ENCODE results near the gene CDH13. TPM values are rescaled to one million over a fixed set of nuclear protein-coding genes. Genes with fewer than 3 reads are reported as not detected.

The CDH13 gene
- total RNA-seq, 4 donors from 2014 or later: 5.8 to 36.7 (median 20.4) TPM

DNA sequence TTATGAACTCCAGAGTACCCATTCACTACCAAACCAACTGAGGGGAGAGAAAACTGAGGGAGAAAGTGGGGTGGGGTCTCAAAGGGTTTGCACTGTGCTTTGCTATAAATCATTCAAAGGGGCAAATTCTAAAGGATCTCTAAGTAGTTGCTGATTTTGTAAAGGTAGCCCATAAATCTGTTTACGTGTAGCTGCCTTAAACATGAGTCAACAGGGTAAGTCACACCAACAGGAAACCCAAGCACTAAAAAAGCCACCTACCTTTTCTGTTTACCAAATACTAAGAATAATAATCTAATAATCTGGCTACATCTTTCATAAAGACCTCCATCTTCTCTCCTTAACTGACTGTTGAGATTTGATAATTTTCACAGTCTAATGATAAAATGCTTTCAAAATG, 1172.6 kb downstream of the CDH13 start:
- no peaks in the 10 kb centered on the region for H3K36me3 ChIP-seq
- no peak overlapping the region for H3K27ac ChIP-seq
- H3K9me3 ChIP-seq: no peaks in the 10 kb centered on the region
- TF ChIP-seq, protein P1, sequence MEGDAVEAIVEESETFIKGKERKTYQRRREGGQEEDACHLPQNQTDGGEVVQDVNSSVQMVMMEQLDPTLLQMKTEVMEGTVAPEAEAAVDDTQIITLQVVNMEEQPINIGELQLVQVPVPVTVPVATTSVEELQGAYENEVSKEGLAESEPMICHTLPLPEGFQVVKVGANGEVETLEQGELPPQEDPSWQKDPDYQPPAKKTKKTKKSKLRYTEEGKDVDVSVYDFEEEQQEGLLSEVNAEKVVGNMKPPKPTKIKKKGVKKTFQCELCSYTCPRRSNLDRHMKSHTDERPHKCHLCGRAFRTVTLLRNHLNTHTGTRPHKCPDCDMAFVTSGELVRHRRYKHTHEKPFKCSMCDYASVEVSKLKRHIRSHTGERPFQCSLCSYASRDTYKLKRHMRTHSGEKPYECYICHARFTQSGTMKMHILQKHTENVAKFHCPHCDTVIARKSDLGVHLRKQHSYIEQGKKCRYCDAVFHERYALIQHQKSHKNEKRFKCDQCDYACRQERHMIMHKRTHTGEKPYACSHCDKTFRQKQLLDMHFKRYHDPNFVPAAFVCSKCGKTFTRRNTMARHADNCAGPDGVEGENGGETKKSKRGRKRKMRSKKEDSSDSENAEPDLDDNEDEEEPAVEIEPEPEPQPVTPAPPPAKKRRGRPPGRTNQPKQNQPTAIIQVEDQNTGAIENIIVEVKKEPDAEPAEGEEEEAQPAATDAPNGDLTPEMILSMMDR (IDR thresholded peaks at IDR 0.05 in 4 of 5, conservative IDR thresholded peaks at IDR 0.05 in 1 of 5): no peak
- TF ChIP-seq POLR2A (IDR thresholded peaks at IDR 0.05): no peak
- intact Hi-C loops (cut with DNase I; ENCODE audit: low total_unique reads): no loop called here
- no peak for DNase-seq
- no peak for ATAC-seq
- no peak overlapping the region for H3K4me3 ChIP-seq
- H3K4me1 ChIP-seq: peaks cover 0 to 5% of the 10 kb centered on the region in 2 donors
- in situ Hi-C loops (cut with MboI; ENCODE audit: low sequenced_read_pairs in 4 of 4): no loop called here
- H3K27me3 ChIP-seq: no peaks in the 10 kb centered on the region

DNA sequence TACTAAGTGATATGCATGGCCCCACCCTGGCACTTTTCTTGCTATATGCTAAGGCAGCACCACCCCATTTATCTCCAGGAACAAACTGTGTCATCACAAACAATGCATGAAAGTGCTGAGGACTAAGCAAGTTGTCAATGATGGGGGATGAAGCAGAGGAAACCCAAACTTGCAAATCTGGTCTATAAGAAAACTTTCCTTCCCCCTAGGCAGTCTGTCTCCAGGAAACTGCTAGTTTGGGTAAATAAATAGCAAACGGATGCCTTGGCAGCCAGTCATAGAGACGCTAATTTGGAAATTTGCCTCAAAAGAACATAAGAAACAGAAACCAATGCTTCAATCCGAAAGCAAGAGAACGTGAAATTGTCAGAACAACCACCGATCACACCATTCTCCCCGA, 1175.4 kb downstream of the CDH13 start:
- ATAC-seq: no peak
- no peak overlapping the region for H3K27ac ChIP-seq
- peaks cover 0 to 5% of the 10 kb centered on the region in 2 donors for H3K4me1 ChIP-seq
- H3K36me3 ChIP-seq: no peaks in the 10 kb centered on the region
- peak overlapping the region; percentile 8 to 32 (median 22) for H3K4me3 ChIP-seq
- in situ Hi-C loops (cut with MboI; ENCODE audit: low sequenced_read_pairs in 4 of 4) (loop anchor here in 2 of 4 donors (25.0 kb wide), 2 partner anchors 160 to 385 kb away; partner anchors contain the start of genes ADAD2 (in 1 of the 2), NECAB2 (in 1 of the 2), OSGIN1 (in 1 of the 2) and TAF1C (in 1 of the 2)), intact Hi-C loops (cut with DNase I; ENCODE audit: low total_unique reads) (no loop called here)
- no peaks in the 10 kb centered on the region for H3K9me3 ChIP-seq
- no peak for DNase-seq
- TF ChIP-seq POLR2A (IDR thresholded peaks at IDR 0.05): no peak
- TF ChIP-seq, protein P1 (IDR thresholded peaks at IDR 0.05 in 4 of 5, conservative IDR thresholded peaks at IDR 0.05 in 1 of 5): no peak
- H3K27me3 ChIP-seq: no peaks in the 10 kb centered on the region

DNA sequence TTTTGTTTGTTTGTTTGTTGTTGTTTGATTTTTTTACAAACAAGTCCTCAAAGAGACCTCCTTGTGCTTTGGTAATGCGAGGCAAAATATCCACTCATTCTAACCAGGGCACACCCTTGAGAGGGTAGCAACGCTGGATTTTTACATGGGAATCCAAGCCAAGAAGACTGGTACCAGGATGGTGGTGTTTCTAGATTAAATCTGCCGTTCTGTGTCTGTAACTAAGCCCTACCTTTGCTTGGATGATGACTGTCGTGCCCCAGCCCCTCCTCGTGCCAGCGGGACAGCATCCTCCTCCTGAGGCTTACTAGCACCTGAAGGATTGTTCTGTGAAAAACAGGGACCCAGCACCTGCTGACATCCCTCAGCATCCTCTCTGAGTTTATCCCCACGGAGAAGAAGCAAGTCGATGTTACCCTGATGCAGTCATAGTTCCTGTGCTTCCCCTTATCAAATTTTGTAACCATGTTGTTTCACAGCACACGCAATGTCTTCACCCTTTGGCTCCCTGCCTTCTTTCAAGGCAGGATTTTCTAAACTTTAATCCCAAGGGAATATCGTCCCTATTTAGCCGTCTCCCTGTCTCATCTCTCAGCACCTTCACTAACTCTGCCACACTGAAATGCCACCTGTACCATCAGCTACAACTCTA, 1175.9 kb downstream of the CDH13 start:
- in situ Hi-C loops (cut with MboI; ENCODE audit: low sequenced_read_pairs in 4 of 4) (loop anchor here in 2 of 4 donors (25.0 kb wide), 2 partner anchors 160 to 385 kb away; partner anchors contain the start of genes ADAD2 (in 1 of the 2), NECAB2 (in 1 of the 2), OSGIN1 (in 1 of the 2) and TAF1C (in 1 of the 2)), intact Hi-C loops (cut with DNase I; ENCODE audit: low total_unique reads) (no loop called here)
- no peaks in the 10 kb centered on the region for H3K9me3 ChIP-seq

DNA sequence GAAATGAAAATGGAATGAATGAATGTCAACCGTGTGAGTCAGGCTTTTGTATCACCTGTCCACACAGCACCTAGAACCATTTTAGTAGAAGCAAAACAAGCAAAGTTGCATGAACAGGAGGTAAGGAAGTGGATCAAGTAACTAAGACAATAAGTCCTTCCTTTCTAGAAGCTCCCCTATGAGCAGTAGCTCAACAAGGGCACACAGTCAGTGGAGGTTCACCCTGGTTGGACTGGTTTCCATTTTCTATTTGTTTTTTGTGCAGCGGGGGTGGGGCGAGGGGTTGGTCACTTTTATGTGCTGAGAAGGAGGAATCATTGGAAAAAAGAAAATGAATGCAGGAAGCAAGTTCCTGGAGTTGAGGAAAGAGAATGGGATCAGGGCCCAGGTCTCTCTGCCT, 1177.0 kb downstream of the CDH13 start:
- intact Hi-C loops (cut with DNase I; ENCODE audit: low total_unique reads): no loop called here
- ATAC-seq (no peak), DNase-seq (no peak)
- no peaks in the 10 kb centered on the region for H3K9me3 ChIP-seq
- H3K27me3 ChIP-seq: no peaks in the 10 kb centered on the region
- no peak for TF ChIP-seq POLR2A (IDR thresholded peaks at IDR 0.05)
- TF ChIP-seq, protein P1 (IDR thresholded peaks at IDR 0.05 in 4 of 5, conservative IDR thresholded peaks at IDR 0.05 in 1 of 5): no peak
- H3K4me1 ChIP-seq: peaks cover 5 to 8% of the 10 kb centered on the region in 2 donors
- in situ Hi-C loops (cut with MboI; ENCODE audit: low sequenced_read_pairs in 4 of 4): loop anchor here in 2 of 4 donors (25.0 kb wide), 2 partner anchors 158 to 383 kb away; partner anchors contain the start of genes ADAD2 (in 1 of the 2), NECAB2 (in 1 of the 2), OSGIN1 (in 1 of the 2) and TAF1C (in 1 of the 2)
- H3K36me3 ChIP-seq: no peaks in the 10 kb centered on the region
- no peak overlapping the region for H3K4me3 ChIP-seq
- no peak overlapping the region for H3K27ac ChIP-seq

More for the DNA sequence above, 1175.9 kb downstream of the CDH13 start:
- no peaks in the 10 kb centered on the region for H3K27me3 ChIP-seq
- no peaks in the 10 kb centered on the region for H3K36me3 ChIP-seq
- no peak for DNase-seq
- H3K27ac ChIP-seq: no peak overlapping the region
- no peak for ATAC-seq
- TF ChIP-seq POLR2A (IDR thresholded peaks at IDR 0.05): no peak
- TF ChIP-seq, protein P1 (IDR thresholded peaks at IDR 0.05 in 4 of 5, conservative IDR thresholded peaks at IDR 0.05 in 1 of 5): no peak
- peaks cover 0 to 5% of the 10 kb centered on the region in 2 donors for H3K4me1 ChIP-seq
- peak overlapping the region; percentile 8 to 32 (median 22) for H3K4me3 ChIP-seq
